NCI-H128 (cell line): ENCODE results near the gene RNF130.

Experiments used
- DNase-seq: peaks from one replicate; lab custom pipeline; 2025; ENCODE audit not compliant: unreplicated experiment; lab: John Stamatoyannopoulos, UW

The RNF130 gene, protein sequence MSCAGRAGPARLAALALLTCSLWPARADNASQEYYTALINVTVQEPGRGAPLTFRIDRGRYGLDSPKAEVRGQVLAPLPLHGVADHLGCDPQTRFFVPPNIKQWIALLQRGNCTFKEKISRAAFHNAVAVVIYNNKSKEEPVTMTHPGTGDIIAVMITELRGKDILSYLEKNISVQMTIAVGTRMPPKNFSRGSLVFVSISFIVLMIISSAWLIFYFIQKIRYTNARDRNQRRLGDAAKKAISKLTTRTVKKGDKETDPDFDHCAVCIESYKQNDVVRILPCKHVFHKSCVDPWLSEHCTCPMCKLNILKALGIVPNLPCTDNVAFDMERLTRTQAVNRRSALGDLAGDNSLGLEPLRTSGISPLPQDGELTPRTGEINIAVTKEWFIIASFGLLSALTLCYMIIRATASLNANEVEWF

DNA sequence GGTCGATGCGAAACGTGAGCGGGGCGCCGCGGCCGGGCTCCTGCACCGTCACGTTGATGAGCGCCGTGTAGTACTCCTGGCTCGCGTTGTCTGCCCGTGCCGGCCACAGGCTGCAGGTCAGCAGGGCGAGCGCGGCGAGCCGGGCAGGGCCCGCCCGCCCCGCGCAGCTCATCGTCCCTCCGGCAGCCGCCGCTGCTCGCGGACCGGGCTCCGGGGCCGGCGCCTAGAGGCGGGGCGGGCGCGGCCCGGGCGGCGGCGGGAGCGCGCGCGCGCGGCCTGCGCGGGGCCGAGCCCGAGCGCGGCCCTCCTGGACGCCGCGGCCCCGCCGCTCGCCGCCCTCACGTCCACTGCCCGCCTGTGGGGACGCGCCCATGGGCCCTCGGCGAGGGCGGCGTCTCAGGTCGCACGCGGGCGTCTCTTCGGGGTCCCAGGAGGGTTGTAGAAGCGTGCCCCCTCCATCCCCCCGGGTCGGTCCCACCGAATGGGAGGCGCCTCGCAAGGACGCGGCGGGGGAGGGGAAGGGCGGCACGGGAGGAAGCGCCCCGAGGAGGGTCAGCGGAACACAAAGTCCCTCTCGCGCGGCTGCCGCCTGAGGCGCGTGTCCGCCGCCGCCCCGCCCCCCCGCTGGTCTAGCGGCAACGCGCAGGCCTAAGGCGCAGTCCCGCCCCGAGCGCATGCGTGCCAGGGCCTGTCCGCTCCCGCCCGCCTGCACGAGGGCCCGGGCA lies at the start of gene RNF130:
RNF130 (minus strand) TSS at position 229 of the 725 bp plus-strand sequence; CDS start at position 172, 57 bp downstream.
- peak; percentile 43 for DNase-seq

DNA sequence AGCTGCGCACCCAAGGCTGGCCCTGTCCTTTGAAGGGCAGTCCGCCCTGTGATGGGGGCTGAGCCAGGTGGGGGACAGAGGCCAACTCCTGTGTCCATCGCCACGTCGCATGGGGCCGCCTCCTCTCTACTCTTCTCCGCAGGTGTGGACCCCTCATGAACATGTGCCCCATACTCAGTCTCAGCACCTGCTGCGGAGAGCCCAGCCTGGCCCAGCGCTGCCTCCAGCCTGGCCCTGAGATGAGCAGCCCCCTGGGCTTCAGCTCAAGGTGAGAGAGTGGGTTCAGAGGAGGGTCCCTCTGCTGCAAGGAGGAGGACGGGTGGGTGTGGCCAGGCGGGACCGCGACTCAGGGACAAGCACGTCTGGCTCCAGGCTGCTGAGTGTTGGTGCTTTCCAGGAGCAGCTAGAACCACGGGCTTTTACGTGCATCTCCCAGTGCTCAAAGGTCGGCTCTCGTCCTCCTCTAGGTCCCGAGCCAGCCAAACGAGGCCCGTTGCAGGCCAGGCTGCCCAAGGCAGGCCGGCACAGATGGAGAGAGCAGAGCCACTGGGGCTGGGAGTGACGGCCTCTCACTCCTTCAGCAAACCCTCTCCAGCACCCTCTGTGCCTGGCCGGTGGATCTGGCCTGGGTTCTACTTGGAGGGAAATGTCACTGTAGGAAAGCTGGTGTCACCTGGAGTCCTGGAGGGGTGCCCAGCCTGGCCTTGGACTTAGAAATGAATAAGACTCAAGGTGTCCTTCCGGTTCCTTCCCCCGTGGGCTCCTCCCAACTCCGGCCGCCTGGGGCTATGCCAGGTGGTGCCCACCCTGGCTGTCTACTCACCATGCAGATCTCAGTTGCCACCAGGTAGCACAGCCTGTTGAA lies 48.9 kb upstream of the RNF130 start:
- DNase-seq: no peak

DNA sequence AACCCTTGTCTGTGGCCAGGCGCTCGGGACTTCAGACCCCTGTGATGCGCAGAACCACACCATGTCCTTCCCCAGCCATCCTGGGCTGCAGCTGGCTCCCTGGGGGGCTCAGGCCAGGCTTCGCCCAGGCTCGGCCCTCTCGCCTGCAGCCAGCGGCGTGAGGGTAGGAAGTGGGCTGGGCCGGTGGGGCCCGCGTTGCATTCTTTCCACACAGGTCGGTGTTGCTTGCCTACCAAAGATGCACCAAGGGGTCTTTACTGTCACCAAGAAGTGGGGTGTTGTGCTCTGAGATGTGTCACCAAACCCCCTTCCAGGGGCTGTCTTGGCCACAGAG lies 48.3 kb upstream of the RNF130 start:
- DNase-seq: no peak

DNA sequence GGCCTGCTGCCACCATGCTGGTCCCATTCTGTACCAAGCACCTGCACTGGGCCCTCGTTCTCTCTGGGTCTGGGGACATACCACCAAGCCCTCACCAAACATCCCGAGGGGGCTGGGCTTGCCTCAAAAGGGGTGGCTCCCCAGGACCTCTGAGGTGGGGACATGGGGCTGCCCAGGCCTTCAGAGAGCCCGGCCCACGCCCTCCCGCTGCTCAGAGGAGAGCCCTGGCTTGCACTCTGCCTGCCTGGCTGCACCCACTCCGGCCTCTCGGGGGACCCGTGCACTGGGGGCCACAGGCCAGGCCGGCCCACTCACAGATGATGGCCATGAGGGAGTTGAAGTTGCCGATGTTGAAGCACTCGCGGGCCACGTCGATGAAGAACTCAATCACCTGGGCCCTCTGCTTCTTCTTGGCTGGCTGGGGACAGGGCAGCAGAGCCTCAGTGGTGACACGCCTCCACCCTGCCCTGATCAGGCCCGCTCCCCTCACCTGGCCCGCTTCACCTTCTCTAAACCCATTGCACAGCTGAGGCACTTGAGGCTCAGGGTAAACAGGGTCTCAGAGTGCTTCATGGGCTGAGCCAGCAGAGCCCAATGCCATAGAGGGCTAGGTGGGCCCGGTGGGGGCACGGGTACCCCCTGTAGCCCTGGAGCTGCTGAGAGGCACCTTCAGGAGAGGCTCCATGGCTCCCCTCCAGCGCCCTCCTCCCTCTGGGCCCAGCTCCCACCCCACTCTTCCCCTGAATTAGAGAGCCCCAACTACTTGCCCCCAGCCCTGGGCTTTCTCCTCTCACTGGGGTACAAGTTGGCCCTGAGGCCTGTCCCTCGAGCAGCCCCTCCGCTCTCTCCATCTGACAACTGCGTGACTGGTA lies 47.7 kb upstream of the RNF130 start:
- DNase-seq: no peak

DNA sequence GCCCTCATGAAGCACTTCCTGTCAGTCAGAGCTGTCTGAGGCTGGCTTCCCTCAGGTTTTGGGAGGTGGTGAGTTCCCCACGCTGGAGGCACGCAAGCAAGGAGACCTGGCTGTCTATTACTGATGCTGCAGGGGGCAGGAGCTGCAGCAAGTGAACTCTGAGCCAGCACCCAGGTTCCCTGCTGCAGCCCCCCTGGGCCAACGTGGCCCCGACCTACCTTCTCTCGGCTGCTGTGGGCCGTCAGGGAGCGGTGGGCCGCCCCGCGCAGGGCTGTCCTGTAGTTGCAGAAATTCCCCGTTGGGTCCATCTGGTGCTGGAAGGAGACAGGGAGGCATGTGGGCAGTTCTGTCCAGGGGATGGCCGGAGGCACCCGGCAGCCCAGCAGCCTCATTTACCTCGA lies 46.8 kb upstream of the RNF130 start:
- DNase-seq: no peak

DNA sequence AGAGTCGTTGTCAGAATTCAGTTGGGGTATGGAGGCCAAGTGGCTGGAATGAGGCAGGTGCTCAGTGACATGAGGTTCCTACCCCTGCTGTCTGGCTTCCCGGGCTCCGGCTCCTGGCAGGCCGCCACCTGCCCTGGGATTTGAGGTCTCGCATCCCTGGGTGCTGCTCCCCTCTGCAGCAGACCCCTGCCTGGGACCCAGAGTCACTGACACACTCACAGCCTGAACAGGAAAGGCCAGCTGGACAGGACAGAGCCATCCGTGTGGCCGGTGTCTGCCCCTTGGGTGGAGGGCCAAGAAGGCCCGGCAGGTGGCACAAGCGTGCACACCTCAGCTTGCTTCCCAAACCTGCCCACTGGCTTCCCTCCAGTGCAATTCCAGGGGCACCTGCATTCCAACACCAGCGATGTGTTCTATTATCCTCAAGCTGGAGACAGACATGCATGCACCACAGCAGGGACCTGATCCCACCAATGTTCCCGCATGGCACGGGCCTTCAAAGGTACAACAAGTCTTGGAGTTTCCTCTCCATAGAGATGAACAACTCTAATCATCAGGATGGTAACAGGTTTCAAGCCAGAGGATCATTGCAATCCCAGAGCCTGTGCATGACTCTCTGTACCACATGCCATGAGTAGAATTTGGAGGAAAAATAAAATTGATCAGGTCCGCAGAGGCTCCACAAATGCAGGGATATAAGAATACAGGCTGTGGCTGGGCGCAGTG lies 45.6 kb upstream of the RNF130 start:
- DNase-seq: no peak

DNA sequence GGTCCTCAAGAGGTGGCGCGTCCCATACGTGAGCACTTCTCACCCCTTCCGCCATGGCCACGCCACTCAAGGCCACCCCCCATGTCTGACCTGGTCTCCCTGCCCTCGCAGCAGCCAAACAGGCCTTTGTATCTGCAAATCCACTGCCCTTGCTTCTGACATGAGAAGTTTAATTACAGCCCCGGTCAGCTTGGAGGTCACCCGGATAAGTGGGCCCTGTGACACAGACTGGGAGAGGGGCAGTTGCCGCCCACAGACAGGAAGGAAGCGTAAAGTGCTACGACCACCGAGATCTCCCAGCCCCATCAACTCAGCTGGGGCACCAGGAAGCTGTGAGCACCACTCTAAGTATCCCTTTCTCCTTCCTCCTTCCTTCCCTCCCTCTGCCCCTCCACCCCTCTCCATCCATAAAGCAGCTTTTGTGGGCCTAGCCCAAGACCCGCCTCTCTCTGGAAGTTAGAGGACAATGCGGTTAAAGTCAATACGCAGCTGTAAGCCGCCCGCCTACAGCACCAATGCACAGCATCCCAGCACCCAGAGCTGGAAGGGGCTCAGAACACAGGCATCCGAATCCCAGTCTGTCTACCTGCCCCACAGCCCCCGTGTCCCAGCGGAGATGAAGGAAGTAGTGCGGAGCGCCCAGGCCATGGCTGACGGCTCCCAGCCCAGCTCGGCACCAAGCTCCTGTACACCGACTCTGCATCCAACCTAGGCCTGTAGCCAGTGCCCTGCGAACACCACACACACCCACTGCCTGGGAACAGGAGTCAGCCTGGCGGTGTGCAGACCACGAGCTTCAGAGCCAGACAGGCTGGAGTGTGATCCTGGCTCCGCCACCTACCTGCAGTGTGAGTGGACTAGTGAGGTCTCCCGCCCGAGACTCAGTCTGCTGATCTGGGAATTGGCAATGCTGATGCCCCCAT lies 44.8 kb upstream of the RNF130 start:
- no peak for DNase-seq

DNA sequence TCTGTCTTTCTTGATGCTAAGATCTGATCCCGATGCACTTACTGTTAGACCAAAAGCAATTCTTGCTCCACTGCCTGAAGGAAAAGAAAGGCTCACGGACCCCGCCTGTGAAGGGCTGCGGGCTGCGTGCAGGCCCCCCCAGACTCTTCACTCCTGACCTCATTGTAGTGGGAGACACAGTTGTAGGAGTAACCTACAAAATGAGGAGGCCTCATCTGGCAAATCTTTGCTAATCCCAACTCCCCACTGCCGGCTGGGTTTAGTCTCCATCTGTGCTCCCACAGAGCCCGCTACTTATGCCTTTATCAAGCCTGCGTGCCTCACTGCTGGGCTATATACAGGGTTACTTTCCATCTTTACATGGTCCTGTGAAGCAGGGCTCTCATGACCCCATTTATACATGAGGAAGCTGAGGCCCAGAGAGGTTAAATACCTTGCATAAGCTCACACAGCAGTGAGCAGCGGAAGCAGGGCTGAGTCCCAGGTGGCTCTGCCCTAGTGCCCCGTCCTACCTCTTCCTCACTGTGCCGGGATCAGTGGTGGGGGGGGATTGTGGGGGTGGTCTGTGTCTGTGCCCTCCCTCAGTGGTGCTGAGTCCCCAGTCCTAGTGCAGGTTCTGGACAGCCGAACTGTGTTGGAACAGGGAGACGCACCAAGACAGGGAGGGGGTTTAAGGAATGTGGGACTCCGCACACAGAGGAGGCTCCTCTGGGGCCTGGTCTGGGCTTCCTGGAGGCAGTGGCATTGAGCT lies 43.9 kb upstream of the RNF130 start:
- no peak for DNase-seq

DNA sequence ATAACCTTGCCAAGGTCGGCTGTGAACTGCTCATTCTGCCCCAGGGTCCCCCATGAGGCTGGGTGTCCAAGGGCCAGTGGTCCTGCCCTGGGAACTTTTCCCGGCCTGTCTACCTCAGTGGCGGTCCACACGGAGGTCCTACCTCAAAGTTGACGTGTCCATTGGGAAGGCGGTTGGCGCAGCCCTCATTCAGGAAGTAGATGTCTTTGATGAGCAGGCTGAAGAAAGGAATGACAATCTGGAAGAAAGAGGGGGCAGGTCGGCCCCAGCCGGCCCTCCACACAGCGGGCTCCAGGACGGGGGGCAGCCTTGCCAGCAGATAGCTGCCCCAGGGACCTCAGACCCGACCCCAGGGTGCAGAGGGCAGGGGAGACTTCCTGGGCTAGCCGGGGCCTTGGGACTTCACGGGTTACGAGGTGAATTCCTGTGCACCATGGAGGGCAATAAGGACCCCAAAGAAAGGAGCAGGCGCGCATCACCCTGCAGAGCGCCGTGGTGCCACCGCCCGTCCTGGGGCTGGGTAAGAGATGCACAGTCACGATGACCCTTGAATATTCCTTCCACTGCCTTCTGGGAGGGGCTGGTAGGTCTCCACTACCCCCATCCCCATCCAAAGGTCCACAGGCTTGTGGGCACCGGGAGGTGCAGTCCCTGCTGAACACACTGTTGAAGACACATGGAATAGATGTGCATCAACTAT lies 42.9 kb upstream of the RNF130 start:
- DNase-seq: no peak

DNA sequence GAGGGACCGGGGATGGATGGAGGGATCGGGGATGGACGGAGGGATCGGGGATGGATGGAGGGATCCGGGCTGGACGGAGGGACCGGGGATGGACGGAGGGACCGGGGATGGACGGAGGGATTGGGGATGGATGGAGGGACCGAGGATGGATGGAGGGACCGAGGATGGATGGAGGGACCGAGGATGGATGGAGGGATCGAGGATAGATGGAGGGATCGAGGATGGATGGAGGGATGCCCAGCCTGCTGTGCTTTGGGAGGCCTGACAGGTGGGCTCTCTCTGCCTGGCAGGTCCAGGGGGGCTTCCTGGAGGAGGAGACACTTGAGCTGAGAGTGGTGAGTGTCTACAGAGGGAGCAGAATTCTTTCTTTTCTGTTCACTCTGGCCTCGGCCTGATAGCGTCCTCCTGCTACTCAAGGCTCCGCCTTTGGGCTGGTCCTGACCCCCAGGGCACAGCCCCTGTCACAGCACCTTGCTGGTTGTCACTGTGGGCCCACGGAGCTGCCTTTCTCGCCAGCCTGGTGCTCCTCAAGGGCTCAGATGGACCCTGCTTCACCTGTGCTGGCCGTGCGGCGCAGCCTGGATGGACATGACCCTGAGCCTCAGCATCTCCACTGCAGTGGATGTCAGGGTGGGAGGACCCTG lies 42.2 kb upstream of the RNF130 start:
- DNase-seq: no peak

DNA sequence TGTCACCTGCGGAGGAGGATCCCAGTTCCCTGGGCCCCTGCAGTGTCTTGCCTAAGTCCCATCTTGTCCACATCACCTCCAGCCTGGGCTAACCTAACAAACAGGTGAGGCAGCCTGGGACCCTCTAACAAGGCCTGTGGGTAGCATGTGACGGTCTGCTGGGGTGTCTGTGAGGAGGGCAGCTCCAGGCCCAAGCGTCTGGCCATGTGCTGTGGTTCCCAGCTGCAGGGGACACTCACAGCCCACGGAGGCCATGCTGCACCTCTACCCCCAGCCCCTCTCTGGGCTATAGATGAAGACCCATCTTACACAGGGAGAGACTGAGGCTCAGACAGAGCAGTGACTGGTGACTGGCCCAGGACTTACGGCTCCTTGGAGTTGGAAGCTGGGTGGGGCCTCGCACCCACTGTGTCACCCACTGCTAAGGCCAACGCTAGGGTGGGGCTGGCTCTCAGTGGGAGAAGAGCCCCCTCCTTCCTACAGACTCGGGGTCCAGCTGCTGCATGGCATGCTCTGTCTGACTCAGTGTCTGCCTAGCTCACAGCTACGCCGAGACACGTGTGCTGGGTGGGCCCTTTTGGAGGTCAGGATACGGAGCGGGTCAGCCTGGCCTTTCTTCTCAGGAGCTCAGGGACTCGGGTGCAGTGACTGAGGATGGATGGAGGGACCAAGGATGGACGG lies 40.8 kb upstream of the RNF130 start:
- DNase-seq: no peak

DNA sequence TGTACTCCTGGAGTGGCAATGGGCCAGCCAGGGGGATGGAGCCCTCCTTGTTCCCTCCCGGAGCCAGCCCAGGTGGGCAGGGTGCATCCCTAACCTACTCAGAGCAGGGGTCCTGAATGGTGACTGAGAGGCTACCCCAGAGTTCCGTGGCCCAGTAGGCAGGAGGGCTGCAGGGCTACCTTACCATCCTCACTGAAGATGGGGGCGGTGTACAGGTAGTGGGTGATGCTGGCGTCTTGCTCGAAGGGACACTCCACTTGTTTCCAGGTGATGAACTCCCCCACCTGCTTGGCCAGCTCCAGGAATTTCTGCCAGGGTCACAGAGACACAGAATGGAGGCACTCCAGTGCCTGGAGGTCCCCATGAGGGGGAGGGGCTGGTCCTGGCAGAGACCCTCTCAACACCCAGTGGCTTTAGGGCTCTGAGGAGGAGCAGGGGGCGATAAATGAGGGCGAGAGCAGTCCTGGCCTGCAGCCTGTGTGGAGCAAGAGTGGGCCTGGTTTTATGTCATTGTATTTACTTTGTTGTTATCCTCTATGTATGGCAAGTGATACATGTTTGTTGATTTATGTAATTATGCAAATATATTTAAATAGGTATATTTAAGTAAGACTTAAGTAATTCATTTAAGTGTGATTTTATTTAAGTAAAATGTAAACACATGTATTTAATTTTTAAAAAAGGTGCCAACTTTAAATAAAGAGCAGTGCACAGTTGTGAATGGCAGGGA lies 39.9 kb upstream of the RNF130 start:
- DNase-seq: no peak

DNA sequence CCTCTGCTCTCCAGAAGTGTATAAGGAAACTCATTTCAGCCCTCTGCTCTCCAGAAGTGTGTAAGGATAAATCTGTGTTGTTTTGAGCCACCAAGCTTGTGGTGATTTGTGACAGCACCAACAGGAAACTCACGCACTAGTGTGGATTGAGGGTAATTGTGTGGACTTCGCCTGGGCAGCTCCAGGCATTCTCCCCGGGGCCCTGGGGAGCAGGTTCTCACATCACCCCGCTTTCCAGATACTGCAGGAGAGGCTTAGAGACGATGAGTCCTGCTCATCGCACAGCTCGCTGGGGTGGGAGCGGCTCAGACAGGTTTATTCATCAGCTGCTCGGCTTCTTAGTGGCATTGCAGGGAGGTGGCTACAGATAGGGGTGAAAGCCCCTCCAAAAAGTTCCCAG lies 38.4 kb upstream of the RNF130 start:
- DNase-seq: no peak

DNA sequence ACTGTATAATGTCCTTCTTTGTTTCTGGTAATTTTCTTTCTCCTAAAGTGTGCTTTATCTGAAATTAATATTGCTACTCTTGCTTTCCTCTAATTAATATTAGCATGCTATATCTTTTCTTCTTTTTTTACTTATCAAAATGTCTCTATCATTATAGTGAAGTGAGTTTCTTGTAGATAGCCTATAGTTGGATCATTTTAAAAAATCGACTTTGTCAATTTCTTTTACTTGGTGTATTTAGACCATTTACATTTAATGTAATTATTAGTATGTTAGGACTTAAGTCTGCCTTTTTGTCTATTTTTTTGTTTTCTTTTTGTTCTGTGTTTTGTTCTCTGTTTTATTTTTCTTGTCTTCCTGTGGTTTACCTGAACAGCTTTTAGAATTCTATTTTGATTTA lies 35.4 kb upstream of the RNF130 start:
- no peak for DNase-seq

DNA sequence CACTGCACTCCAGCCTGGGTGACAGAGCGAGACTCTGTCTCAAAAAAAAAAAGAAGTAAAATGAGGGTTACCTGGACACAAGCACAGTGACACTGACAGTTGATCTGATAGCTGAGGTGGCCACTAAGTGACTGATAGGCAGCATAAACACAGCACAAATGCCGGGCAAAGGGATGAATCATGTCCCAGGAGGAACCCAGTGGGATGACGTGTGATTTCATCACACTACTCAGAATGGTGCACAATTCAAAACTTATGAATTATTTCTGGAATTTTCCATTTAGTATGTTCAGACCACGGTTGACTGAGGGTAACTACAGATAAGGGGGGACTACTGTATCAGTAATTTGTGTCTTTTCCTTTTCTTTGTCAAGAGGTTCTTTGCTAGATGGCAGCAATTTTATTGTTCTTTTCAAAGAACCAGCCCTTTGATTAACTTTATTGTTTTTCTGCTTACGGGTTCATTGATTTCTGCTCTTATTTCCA lies 34.3 kb upstream of the RNF130 start:
- no peak for DNase-seq

DNA sequence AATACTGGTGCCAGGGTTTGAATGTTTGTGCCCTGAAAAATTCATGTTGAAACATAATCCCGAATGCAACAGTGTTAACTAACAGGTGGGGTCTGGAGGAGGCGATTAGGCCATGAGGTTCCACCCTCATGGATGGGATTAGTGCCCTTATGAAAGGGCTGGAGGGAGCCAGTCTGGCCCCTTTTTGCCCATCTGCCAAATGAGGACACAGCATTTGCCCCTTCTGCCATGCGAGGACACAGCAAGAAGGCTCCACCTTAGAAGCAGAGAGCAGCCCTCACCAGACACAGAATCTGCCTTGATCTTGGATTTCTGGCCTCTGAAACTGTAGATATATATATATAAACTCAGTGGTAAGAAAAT lies 32.6 kb upstream of the RNF130 start:
- DNase-seq: no peak
